COLO668 (cell line): ENCODE data around the gene PRRG1.
"Not testable (repeated sequence)": the region's sequence is repeated elsewhere in the genome, so short reads cannot be mapped to it uniquely, and the experiment has no call there.

Source experiments
- DNase-seq: peaks from one replicate; lab custom pipeline; 2025; ENCODE audit not compliant: unreplicated experiment; lab: John Stamatoyannopoulos, UW

PRRG1 gene

GRCh38 chrX:37462346-37462745 is 113.2 kb downstream of the PRRG1 start:
- DNase-seq, result no peak

GRCh38 chrX:37468124-37468739 is 119.1 kb downstream of the PRRG1 start:
- no peak for DNase-seq

GRCh38 chrX:37470711-37471110 is 121.5 kb downstream of the PRRG1 start:
- no peak for DNase-seq

DNA sequence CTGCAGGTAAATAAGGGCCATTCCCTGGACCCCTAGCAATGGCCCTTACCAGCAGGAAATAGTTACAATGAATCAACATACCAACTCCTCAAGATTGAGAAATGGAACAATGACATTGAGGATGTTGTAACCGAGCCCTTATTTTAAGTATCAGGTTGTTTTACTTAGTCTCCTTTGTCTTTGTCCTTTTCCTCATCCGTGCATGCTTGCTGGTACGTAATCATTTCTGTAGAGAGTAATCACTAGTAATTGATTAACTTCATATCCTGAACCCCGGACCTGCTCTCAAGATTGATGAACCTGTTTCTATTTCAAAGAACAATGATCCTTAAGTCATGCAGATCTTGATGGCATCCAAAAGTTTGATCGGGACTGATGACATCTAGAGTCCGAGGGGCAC is 123.7 kb downstream of the PRRG1 start:
- DNase-seq, result no peak

DNA sequence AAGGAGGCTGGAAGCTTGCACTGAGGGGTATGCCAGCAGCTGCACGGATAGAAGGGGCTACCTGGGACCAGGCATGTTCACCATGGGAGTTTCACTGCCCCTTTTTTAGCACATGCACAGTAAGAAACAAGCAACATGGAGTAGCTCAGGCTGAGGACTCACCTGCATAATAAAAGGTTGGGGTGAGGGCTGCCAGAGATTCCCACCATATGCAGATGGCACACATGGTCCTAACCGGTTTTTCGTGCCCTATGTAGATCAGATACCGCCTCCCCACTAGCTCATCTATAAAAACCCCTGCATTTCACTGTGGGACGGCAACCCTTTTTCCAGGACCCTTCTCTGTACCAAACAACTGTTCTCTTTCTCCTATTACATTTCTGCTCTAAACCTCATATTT is 125.3 kb downstream of the PRRG1 start:
- DNase-seq, result no peak

DNA sequence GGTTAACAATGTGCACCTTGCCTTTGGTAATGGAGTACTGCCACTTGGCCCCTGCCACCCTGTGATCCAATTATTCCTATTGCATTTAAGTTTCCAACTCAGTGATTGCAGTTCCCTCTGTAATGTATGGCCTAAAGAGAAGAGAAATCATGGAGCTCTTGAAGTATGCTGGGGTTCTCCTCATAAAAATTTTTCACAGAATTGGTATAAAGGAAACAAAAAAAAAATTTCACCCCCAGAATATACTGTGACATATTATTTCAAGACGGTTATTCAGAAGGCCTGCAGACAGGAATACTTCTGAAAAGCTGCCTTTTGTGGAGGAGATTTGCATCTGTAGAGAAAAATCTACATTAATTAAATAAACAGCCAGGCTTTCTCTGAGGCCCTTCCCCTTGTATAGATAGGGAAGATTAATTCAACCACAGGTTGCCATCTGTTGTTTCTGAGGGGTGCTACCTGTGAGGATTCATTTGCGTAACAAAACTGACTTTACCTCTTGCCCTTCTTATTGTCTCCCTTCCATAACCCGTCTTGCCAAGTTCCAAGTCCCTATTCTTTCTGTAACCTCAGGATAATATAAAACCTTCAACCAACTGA is 127.5 kb downstream of the PRRG1 start:
- no peak for DNase-seq

- DNase-seq, result not testable (repeated sequence)
These were observed 135.2 kb downstream of the PRRG1 start for GRCh38 chrX:37484335-37484734.

DNA sequence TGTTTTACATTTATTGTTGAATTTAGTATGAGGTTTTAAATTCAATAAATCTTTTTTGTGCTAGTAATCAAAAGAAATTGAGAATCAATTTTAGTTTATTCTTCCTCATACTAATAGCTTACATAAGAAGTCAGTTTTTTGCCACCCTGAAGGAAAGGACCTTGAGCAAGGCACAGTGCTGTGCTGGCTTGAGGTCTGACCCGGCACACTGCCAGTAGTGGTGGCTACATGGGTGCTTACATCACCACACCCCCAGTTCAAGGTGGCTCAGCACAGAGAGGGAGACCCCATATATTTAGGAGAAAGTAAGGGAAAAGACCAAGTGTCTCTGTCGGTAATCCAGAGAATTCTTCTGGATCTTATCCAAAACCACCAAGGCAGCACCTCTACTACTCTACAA is 136.3 kb downstream of the PRRG1 start:
- DNase-seq, result no peak

- DNase-seq, result no peak
These were observed 138.1 kb downstream of the PRRG1 start for GRCh38 chrX:37487271-37487670.

DNA sequence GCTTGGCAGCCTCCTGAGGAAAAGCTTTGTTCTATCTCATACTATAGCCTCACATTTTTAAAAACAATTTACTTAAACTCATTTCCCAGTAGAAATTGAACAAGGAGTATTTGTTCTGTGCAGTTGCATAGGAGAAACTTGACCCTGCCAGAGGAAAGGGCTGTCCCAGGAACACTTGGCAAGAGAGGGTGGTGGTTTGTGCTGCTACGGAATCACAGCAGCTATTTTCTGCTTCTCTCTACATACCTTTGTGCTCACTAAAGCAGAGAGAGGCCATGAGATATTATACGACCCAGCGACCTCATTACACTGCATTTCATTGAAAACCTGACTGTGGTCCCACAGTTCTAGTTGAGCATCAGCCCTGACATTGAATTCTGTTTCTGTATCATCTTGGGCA is 139.2 kb downstream of the PRRG1 start:
- no peak for DNase-seq

DNA sequence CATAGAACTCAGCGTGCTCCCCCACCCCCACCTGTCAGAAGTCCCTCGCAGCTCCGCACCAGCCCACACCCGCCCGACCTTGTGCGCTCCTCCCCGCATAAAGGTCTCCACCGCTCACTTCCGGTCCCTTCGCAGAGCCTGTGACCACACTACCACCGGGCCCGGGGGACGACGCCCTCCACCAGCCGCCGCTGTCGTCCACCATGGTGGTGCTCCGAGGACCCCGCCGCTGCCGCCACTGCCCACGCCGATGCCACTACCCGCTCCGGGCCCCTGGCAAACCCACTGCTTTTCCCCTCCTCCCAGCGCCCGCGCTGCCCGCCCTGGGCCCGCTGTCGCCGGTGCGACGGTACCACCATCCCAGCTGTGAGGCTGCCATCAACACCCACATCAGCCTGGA is 142.5 kb downstream of the PRRG1 start:
- DNase-seq, result no peak

DNA sequence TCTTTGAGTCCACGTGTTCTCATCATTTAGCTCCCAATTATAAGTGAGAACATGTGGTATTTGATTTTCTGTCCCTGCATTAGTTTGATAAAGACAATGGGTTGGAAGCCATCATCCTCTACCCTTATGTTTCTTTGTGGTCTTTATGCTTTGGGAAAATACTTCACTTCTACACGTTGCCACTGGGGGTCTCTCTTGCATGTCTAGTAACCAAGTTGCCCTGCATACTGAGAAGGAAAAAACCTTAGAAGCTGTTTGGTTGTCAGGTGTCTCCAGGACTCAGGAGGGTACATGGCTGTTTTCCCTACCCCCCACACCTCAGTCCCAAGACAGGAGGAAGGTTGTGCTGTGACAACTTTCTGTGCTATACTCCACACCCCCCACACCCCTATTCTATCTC is 146.6 kb downstream of the PRRG1 start:
- DNase-seq, result not testable (repeated sequence)

DNA sequence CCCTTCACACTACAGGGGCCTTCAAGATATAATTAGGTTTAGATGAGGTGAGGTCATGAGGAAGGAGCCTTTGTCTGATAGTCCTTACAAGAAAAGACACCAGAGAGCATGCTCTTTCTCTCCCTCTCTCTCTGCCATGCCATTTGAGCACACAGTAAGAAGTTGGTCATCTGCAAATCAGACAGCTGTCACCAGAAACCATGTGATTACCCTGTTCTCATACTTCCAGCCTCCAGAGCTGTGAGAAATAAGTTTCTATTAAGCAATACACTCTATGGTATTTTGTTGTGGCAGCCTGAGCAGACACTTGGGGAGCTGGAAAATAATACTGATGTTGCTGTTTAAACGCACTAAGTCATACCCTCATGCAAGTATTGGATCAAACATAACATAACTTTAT is 148.0 kb downstream of the PRRG1 start:
- DNase-seq, result not testable (repeated sequence)

DNA sequence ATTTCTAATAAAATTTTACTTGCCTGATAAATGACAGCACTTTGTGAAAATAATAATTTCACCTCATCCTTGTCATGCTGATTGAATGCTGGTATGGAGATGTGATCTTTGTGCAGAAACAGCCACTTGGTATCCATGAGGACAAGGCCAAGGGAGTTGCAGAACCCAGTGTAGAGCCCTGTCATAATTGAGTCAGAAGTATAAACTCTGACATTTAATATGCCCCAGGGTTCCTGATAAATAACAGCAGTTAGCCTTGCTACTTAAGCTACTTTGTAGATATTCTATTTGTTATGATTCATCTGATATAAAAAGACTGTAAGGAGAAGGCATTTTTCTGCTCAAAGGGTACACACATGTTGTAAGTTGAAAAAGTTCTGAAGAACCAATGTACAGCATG is 149.2 kb downstream of the PRRG1 start:
- not testable (repeated sequence) for DNase-seq

GRCh38 chrX:37499649-37500048 is 150.5 kb downstream of the PRRG1 start:
- not testable (repeated sequence) for DNase-seq

DNA sequence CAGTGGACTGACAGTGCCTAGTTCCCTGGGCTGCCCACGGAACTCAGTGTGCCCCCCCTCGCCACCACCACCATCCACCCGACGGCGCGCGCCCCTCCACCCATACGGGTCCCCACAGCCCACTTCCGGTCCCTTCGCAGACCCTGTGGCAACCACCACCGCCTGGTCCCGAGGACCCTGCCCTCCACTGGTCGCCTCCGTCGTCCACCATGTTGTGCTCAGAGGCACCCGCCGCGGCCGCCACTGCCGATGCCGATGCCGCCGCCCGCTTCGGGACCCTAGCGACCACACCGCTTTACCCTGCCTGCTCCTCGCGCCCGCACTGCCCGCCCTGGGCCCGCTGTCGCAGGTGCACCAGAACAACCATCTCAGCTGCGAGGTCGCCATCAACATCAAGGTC is 155.8 kb downstream of the PRRG1 start:
- no peak for DNase-seq
